HepG2 (cell line): Measurements from ENCODE around the gene SUPT4H1. TPM values are rescaled to one million over a fixed set of nuclear protein-coding genes. Genes with fewer than 3 reads are reported as not detected.

Source experiments
- ARNT ChIP-seq: fragments of 450-650 bp; IDR thresholded peaks from 2 replicates; pipeline ENCODE4 v1.6.1; 2017
- CBX2 ChIP-seq, 2 experiments: fragments of 200-600 bp in 1 of 2; sonication (generic); formaldehyde crosslinking in 1 of 2; IDR thresholded peaks; 2 replicates each; pipeline versions ENCODE4 v1.7.0 to v1.8.1; 2018 to 2022; ENCODE audit warnings: low read depth in 2 of 2, low read length in 1 of 2, mild to moderate bottlenecking in 1 of 2, missing genetic modification reagents in 1 of 2
- CC2D1A ChIP-seq: sonication (generic); formaldehyde crosslinking; IDR thresholded peaks from 2 replicates; pipeline ENCODE4 v1.8.1; 2023; ENCODE audit warnings: mild to moderate bottlenecking, missing genetic modification reagents
- DPF2 ChIP-seq: sonication (generic); formaldehyde crosslinking; IDR thresholded peaks from 2 replicates; pipeline ENCODE4 v1.4.0; 2020; ENCODE audit warnings: mild to moderate bottlenecking, low read depth, missing genetic modification reagents, borderline replicate concordance
- GLI4 ChIP-seq: sonication (generic); formaldehyde crosslinking; IDR thresholded peaks from 2 replicates; pipeline ENCODE4 v1.5.1; 2020; ENCODE audit warnings: missing genetic modification reagents, mild to moderate bottlenecking, moderate library complexity, borderline replicate concordance
- HOXA3 ChIP-seq: sonication (generic); formaldehyde crosslinking; IDR thresholded peaks from 2 replicates; pipeline ENCODE4 v1.5.0; 2020; ENCODE audit warnings: missing genetic modification reagents
- KLF12 ChIP-seq: sonication (generic); formaldehyde crosslinking; IDR thresholded peaks from 2 replicates; pipeline ENCODE4 v1.4.0; 2020; ENCODE audit warnings: missing genetic modification reagents, borderline replicate concordance
- NR2F2 ChIP-seq: IDR thresholded peaks from 2 replicates; pipeline ENCODE4 v1.6.1; 2012; ENCODE audit warnings: low read depth, inconsistent platforms, borderline replicate concordance
- RFXANK ChIP-seq: IDR thresholded peaks from 2 replicates; pipeline ENCODE4 v1.6.1; 2016
- SIX1 ChIP-seq: sonication (generic); formaldehyde crosslinking; IDR thresholded peaks from 2 replicates; pipeline ENCODE4 v1.4.0; 2020; ENCODE audit warnings: missing genetic modification reagents, borderline replicate concordance
- SKI ChIP-seq: fragments of 450-650 bp; IDR thresholded peaks from one replicate; pipeline ENCODE4 v1.6.1; 2018; ENCODE audit warnings: mild to moderate bottlenecking; ENCODE audit not compliant: partially characterized antibody
- SRY ChIP-seq: sonication (generic); formaldehyde crosslinking; IDR thresholded peaks from 2 replicates; pipeline ENCODE4 v1.8.0; 2022; ENCODE audit warnings: mild to moderate bottlenecking, missing genetic modification reagents
- THAP11 ChIP-seq: IDR thresholded peaks from 2 replicates; pipeline ENCODE4 v1.6.1; 2016; ENCODE audit warnings: missing biosample characterization, missing genetic modification reagents
- ZNF24 ChIP-seq: fragments of 450-650 bp; IDR thresholded peaks from 2 replicates; pipeline ENCODE4 v1.6.1; 2017; ENCODE audit warnings: antibody characterized with exemption, mild to moderate bottlenecking
- ZNF354B ChIP-seq: sonication (generic); formaldehyde crosslinking; IDR thresholded peaks from 2 replicates; pipeline ENCODE4 v1.8.0; 2022; ENCODE audit warnings: mild to moderate bottlenecking, missing genetic modification reagents
- ZNF773 ChIP-seq: sonication (generic); formaldehyde crosslinking; IDR thresholded peaks from 2 replicates; pipeline ENCODE4 v1.4.0; 2020; ENCODE audit warnings: missing genetic modification reagents, borderline replicate concordance
- ZNF816 ChIP-seq: sonication (generic); formaldehyde crosslinking; IDR thresholded peaks from 2 replicates; pipeline ENCODE4 v1.8.0; 2022; ENCODE audit warnings: missing genetic modification reagents, mild to moderate bottlenecking, borderline replicate concordance
- polyA plus RNA-seq, 8 experiments: library from polyadenylated mRNA; depleted of rRNA in 3 of 8; stranded (reverse) in 7 of 8; unstranded in 1 of 8; fragments of >200 nt; fragmentation: Illumina TruSeq in 4 of 8; extraction: Trizol in 4 of 8; gene quantifications; 2 replicates each; pipeline versions ENCODE4 v1.2.1 to v1.2.3, GENCODE V29; 2011 to 2016; ENCODE audit warnings: low read depth in 4 of 8, missing spikeins in 1 of 8, mixed read lengths in 1 of 8; ENCODE audit not compliant: insufficient read depth in 1 of 8
- total RNA-seq, 5 experiments: library from RNA; depleted of rRNA; stranded (reverse); fragments of >200 nt; fragmentation: Illumina TruSeq; extraction: Trizol; gene quantifications; 2 replicates each; pipeline ENCODE4 v1.2.3, GENCODE V29; 2016; ENCODE audit warnings: low read depth in 1 of 5
- TF ChIP-seq, protein P1 (sequence below): sonication (generic); formaldehyde crosslinking; IDR thresholded peaks from 2 replicates; pipeline ENCODE4 v1.4.0; 2020; ENCODE audit warnings: missing genetic modification reagents
- TF ChIP-seq, protein P2 (sequence below): sonication (generic); formaldehyde crosslinking; IDR thresholded peaks from 2 replicates; pipeline ENCODE4 v1.4.0; 2020; ENCODE audit warnings: mild to moderate bottlenecking, missing genetic modification reagents, borderline replicate concordance
- TF ChIP-seq, protein P3 (sequence below): sonication (generic); formaldehyde crosslinking; IDR thresholded peaks from 2 replicates; pipeline ENCODE4 v1.4.0; 2020; ENCODE audit warnings: missing genetic modification reagents

Gene SUPT4H1
- total and polyA plus RNA-seq, 2 of the 13 experiments (the other 11 are each of a cell fraction or from before 2014, with no cell fraction given) = 155 to 244 TPM

DNA sequence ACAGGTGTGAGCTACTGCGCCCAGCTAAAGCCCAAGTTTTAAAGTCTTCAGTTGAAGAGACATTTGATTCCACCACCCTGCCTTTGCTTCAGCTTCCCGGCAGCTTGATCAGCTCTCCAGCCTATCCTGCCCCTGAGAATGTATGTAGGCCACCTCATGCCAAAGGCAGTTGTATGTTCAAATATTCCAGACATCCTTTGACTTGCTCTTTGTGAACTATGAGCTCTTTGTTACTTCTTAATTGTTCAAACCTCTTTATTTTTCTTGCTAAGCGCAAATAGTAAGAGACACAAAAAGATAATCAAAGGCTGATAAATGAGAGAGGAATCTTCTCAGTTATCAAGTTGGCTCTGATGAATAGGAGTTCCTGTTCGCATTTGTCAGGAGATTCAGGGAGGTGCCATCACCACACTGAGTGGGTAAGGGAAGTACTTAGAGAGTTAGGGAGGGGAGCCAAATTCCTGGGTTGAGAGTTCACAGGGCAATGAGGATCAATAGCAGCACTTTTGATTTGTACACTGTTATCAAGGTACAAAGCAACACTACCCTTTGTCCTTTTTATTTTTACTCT is 32.0 kb upstream of the SUPT4H1 start (continued):
- TF ChIP-seq DPF2 (CRISPR knock-in tag) (peak; percentile 47; the same call in 1 of the 2 replicates), HOXA3 (CRISPR knock-in tag) (peak; percentile 14; the same call in 1 of the 2 replicates), CBX2 (IDR thresholded peaks at IDR 0.05; ENCODE audit: low read depth, low read length) (no peak), CBX2 (CRISPR knock-in tag; IDR thresholded peaks at IDR 0.05; ENCODE audit: low read depth) (no peak), SIX1 (CRISPR knock-in tag) (0 out of 2 replicates have a peak, but pooled peaks have one; percentile 26), CC2D1A (CRISPR knock-in tag) (0 out of 2 replicates have a peak, but pooled peaks have one; percentile 58), RFXANK (CRISPR knock-in tag) (no peak), ARNT (no peak), ZNF816 (no peak), NR2F2 (peak; percentile 83), KLF12 (CRISPR knock-in tag) (no peak), ZNF24 (no peak), ZNF773 (no peak), THAP11 (CRISPR knock-in tag) (0 out of 2 replicates have a peak, but pooled peaks have one; percentile 12), SKI (no peak), ZNF354B (CRISPR knock-in tag) (no peak), GLI4 (CRISPR knock-in tag) (no peak), SRY (CRISPR knock-in tag) (no peak)
- TF ChIP-seq, protein P1, sequence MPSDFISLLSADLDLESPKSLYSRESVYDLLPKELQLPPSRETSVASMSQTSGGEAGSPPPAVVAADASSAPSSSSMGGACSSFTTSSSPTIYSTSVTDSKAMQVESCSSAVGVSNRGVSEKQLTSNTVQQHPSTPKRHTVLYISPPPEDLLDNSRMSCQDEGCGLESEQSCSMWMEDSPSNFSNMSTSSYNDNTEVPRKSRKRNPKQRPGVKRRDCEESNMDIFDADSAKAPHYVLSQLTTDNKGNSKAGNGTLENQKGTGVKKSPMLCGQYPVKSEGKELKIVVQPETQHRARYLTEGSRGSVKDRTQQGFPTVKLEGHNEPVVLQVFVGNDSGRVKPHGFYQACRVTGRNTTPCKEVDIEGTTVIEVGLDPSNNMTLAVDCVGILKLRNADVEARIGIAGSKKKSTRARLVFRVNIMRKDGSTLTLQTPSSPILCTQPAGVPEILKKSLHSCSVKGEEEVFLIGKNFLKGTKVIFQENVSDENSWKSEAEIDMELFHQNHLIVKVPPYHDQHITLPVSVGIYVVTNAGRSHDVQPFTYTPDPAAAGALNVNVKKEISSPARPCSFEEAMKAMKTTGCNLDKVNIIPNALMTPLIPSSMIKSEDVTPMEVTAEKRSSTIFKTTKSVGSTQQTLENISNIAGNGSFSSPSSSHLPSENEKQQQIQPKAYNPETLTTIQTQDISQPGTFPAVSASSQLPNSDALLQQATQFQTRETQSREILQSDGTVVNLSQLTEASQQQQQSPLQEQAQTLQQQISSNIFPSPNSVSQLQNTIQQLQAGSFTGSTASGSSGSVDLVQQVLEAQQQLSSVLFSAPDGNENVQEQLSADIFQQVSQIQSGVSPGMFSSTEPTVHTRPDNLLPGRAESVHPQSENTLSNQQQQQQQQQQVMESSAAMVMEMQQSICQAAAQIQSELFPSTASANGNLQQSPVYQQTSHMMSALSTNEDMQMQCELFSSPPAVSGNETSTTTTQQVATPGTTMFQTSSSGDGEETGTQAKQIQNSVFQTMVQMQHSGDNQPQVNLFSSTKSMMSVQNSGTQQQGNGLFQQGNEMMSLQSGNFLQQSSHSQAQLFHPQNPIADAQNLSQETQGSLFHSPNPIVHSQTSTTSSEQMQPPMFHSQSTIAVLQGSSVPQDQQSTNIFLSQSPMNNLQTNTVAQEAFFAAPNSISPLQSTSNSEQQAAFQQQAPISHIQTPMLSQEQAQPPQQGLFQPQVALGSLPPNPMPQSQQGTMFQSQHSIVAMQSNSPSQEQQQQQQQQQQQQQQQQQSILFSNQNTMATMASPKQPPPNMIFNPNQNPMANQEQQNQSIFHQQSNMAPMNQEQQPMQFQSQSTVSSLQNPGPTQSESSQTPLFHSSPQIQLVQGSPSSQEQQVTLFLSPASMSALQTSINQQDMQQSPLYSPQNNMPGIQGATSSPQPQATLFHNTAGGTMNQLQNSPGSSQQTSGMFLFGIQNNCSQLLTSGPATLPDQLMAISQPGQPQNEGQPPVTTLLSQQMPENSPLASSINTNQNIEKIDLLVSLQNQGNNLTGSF = no peak
- TF ChIP-seq, protein P2, sequence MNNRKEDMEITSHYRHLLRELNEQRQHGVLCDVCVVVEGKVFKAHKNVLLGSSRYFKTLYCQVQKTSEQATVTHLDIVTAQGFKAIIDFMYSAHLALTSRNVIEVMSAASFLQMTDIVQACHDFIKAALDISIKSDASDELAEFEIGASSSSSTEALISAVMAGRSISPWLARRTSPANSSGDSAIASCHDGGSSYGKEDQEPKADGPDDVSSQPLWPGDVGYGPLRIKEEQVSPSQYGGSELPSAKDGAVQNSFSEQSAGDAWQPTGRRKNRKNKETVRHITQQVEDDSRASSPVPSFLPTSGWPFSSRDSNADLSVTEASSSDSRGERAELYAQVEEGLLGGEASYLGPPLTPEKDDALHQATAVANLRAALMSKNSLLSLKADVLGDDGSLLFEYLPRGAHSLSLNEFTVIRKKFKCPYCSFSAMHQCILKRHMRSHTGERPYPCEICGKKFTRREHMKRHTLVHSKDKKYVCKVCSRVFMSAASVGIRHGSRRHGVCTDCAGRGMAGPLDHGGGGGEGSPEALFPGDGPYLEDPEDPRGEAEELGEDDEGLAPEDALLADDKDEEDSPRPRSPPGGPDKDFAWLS (CRISPR knock-in tag) = no peak
- TF ChIP-seq, protein P3, sequence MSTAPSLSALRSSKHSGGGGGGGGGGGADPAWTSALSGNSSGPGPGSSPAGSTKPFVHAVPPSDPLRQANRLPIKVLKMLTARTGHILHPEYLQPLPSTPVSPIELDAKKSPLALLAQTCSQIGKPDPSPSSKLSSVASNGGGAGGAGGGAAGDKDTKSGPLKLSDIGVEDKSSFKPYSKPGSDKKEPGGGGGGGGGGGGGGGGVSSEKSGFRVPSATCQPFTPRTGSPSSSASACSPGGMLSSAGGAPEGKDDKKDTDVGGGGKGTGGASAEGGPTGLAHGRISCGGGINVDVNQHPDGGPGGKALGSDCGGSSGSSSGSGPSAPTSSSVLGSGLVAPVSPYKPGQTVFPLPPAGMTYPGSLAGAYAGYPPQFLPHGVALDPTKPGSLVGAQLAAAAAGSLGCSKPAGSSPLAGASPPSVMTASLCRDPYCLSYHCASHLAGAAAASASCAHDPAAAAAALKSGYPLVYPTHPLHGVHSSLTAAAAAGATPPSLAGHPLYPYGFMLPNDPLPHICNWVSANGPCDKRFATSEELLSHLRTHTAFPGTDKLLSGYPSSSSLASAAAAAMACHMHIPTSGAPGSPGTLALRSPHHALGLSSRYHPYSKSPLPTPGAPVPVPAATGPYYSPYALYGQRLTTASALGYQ (CRISPR knock-in tag) = no peak; the same call in 1 of the 2 replicates
